Choroid plexus epithelial cell (primary cell): ENCODE measurements around the gene RGS6.

Experiments
- DNase-seq: peaks from one replicate; pipeline ENCODE4 v3.0.0-alpha.2; 2010; ENCODE audit warnings: low read depth
- H3K4me3 ChIP-seq: 2 replicates; pipeline ENCODE4 v1.5.1; 2011; ENCODE audit warnings: low read depth, mild to moderate bottlenecking, control low read depth, low read length, moderate library complexity
- TF ChIP-seq, protein P1 (sequence below): conservative IDR thresholded peaks from 2 replicates; pipeline ENCODE4 v1.5.1; 2011; ENCODE audit warnings: low read depth, mild to moderate bottlenecking, control low read depth, inconsistent platforms, low read length, moderate library complexity

RGS6 gene

DNA sequence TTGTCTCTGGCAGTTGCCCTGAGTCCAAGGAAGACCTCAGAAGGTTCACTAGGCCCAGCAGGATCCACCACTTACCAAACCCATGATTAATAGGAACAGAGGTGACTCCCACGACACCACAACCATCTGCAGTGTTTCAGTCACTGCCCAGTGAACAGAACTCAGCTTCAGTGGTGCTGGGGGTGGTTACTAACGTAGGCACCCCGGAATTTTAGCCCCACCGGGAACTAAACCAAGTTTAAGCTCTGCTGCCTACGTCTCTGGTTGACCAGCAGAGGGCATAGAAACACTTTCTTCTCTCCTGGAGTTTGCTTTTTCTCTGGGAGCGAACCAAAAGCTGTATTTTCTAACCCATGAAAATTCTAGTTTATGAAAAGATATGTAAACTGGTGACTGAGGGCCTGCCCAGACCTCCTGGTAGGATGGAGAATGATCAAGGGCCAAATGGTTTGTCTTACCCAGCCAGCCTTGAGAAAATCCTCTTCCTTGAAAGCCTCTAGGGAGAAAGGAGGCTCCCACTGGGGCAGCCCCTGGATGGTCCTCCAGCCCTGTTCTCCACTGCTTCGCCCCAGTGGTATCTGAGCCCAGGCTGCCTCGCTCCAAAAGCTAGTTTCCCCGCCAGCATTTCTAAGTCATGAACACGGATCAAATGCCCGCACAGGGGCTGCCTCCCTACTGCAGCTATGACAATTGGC lies 581.9 kb downstream of the RGS6 start:
- DNase-seq, result peak; percentile 75
- no peak overlapping the region for H3K4me3 ChIP-seq
- TF ChIP-seq, protein P1, sequence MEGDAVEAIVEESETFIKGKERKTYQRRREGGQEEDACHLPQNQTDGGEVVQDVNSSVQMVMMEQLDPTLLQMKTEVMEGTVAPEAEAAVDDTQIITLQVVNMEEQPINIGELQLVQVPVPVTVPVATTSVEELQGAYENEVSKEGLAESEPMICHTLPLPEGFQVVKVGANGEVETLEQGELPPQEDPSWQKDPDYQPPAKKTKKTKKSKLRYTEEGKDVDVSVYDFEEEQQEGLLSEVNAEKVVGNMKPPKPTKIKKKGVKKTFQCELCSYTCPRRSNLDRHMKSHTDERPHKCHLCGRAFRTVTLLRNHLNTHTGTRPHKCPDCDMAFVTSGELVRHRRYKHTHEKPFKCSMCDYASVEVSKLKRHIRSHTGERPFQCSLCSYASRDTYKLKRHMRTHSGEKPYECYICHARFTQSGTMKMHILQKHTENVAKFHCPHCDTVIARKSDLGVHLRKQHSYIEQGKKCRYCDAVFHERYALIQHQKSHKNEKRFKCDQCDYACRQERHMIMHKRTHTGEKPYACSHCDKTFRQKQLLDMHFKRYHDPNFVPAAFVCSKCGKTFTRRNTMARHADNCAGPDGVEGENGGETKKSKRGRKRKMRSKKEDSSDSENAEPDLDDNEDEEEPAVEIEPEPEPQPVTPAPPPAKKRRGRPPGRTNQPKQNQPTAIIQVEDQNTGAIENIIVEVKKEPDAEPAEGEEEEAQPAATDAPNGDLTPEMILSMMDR, result peak; percentile 91

- no peak overlapping the region for H3K4me3 ChIP-seq
- no peak for DNase-seq
- TF ChIP-seq, protein P1, result no peak
Observed at GRCh38 chr14:72514660-72515025, 582.4 kb downstream of the RGS6 start.

DNA sequence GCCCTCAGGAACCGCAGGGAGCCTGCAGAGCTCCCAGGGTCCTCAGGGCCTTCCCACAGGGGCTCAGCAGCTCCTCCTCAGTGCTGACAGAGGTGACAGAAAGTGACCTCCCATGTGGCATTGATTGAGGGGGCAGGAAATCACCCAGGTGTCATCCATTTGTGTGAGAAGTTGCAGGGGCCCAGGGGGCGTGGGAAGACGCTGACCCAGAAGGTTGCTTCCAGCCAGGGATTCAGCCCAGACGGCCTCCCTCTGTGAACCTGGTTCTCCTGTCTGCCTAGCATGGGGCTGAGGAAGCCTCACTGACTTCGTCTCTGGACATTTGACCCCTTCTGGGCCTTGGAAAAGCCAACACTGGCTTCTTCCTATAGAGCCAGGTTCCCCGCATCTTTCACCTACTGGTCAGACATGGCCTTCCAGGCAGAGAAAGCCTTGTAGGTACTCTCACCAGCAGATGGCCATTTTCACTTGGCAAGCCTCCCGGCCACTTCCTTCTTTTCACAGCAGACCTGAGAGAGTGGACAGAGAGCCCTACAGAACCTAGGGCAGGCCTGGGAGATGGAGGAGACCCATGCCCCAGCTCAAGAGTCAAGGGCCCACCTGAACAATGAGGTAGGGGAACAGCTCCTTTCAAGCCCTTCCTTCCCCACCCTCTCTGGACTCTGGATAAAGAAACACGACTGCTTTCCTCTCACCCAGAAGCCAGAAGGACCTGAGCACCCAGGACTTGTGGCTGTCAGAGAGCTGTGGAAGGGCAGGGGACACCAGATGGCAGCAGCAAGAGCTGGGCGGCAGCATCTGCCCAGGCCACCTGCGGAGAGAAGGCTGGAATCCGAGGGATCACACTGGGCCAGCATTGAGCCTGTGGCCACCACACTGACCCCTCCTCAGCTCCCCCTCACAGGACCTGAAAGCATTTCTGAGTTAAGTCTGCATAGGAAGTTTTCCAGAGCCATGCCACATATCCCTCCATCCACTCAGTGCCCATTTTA lies 583.8 kb downstream of the RGS6 start:
- DNase-seq, result peak; percentile 69
- TF ChIP-seq, protein P1, result peak; percentile 55
- no peak overlapping the region for H3K4me3 ChIP-seq

DNA sequence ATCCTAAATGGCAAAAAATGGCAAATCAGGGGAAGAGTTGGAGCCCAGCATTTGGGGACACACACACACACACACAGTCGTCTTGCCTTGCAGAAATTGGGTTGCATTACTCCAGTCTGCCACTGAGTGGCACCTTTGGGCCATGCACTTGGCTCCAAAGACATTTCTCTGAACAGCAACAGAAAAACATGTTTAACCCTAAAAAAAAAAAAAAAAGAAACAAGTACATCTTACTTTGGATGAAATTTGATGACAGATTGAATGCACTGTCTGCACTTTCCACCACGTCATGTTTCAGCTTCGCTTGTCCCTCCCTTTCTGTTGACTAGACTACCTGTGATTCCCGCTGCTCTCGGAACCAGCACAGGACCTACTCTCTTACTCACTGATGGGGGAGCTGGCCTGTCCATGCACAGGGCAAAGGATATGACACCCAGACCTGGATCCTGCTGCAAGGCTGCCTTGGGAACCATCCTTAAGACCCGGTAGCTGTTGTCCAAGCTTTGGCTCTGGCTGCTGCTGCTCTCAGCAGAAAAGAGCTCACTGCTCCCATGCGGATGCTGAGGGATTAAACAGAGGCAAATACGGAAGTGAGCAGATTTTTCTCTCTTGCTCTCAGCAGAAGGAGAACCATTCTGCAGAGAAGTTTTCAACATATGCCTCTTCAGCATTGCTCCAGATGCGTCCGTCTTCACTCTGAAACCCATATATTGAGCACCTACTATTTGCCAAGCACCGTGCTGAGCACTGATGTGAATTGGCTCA lies 584.9 kb downstream of the RGS6 start:
- TF ChIP-seq, protein P1, result peak; percentile 95
- peak; percentile 93 for DNase-seq
- no peak overlapping the region for H3K4me3 ChIP-seq

- H3K4me3 ChIP-seq, result no peak overlapping the region
- DNase-seq, result no peak
- TF ChIP-seq, protein P1, result no peak
Observed at GRCh38 chr14:72517736-72518135, 585.5 kb downstream of the RGS6 start.

- TF ChIP-seq, protein P1, result no peak
- no peak for DNase-seq
- no peak overlapping the region for H3K4me3 ChIP-seq
Observed at GRCh38 chr14:72518809-72519377, 586.7 kb downstream of the RGS6 start.
